GM18951 (cell line): ENCODE data around the gene YPEL3.

Experiments used
- POLR2A ChIP-seq: IDR thresholded peaks from 4 replicates; pipeline ENCODE4 v1.6.1; 2011; ENCODE audit warnings: mild to moderate bottlenecking; ENCODE audit not compliant: insufficient read length, insufficient read depth; ENCODE audit errors: extremely low read depth
- in situ Hi-C: fragments of 300-500 bp; cut with MboI; formaldehyde crosslinking; loops from one replicate; pipeline ENCODE4 v1.12.0; 2022; ENCODE audit warnings: low sequenced_read_pairs, mixed read lengths, inconsistent platforms; ENCODE audit not compliant: unreplicated experiment

Gene YPEL3

GRCh38 chr16:30113711-30114333, 17.8 kb upstream of the YPEL3 start:
- TF ChIP-seq POLR2A = no peak

GRCh38 chr16:30113031-30113710, 17.2 kb upstream of the YPEL3 start, which contains the start of gene GDPD3:
Gene GDPD3 (minus strand): TSS chr16:30113537. CDS start chr16:30113478, 59 bp downstream.
- no peak for TF ChIP-seq POLR2A
- in situ Hi-C loops = loop anchor here (25.0 kb wide), 1 partner anchor 651 kb away; the partner anchor contains the start of genes BOLA2, SLX1B and SULT1A4

More at GRCh38 chr16:30113711-30114333, 17.8 kb upstream of the YPEL3 start:
- in situ Hi-C loops = loop anchor here (25.0 kb wide), 1 partner anchor 652 kb away; the partner anchor contains the start of genes BOLA2, SLX1B and SULT1A4

- in situ Hi-C loops = loop anchor here (25.0 kb wide), 1 partner anchor 650 kb away; the partner anchor contains the start of genes BOLA2, SLX1B and SULT1A4
- TF ChIP-seq POLR2A = no peak
Observed at GRCh38 chr16:30112197-30113030, 16.4 kb upstream of the YPEL3 start.

GRCh38 chr16:30110661-30111060, 14.6 kb upstream of the YPEL3 start:
- in situ Hi-C loops = loop anchor here (25.0 kb wide), 1 partner anchor 648 kb away; the partner anchor contains the start of genes BOLA2, SLX1B and SULT1A4

GRCh38 chr16:30108059-30108850, 12.2 kb upstream of the YPEL3 start:
- in situ Hi-C loops = loop anchor here (25.0 kb wide), 1 partner anchor 646 kb away; the partner anchor contains the start of genes BOLA2, SLX1B and SULT1A4

More at GRCh38 chr16:30110661-30111060, 14.6 kb upstream of the YPEL3 start:
- no peak for TF ChIP-seq POLR2A

GRCh38 chr16:30104492-30104891, 8.5 kb upstream of the YPEL3 start:
- TF ChIP-seq POLR2A = no peak
- in situ Hi-C loops = loop anchor here (25.0 kb wide), 1 partner anchor 642 kb away; the partner anchor contains the start of genes BOLA2, SLX1B and SULT1A4

More at GRCh38 chr16:30108059-30108850, 12.2 kb upstream of the YPEL3 start:
- no peak for TF ChIP-seq POLR2A

- TF ChIP-seq POLR2A = no peak
- in situ Hi-C loops = loop anchor here (25.0 kb wide), 1 partner anchor 642 kb away; the partner anchor contains the start of genes BOLA2, SLX1B and SULT1A4
Observed at GRCh38 chr16:30104090-30104489, 8.1 kb upstream of the YPEL3 start.

- in situ Hi-C loops = no loop called here
Observed at GRCh38 chr16:30096862-30097563, 1.0 kb upstream of the YPEL3 start.

GRCh38 chr16:30095166-30096078, 591 bp downstream of the YPEL3 start:
- in situ Hi-C loops = no loop called here
- TF ChIP-seq POLR2A = no peak

More at GRCh38 chr16:30096862-30097563, 1.0 kb upstream of the YPEL3 start:
- no peak for TF ChIP-seq POLR2A

GRCh38 chr16:30094541-30095165, 1.4 kb downstream of the YPEL3 start:
- no peak for TF ChIP-seq POLR2A

More at GRCh38 chr16:30094541-30095165, 1.4 kb downstream of the YPEL3 start:
- in situ Hi-C loops = no loop called here
